ENCODE data around the gene TPPP.
"Not testable (repeated sequence)": the region's sequence is repeated elsewhere in the genome, so short reads cannot be mapped to it uniquely, and the experiment has no call there.

Gene TPPP

DNA sequence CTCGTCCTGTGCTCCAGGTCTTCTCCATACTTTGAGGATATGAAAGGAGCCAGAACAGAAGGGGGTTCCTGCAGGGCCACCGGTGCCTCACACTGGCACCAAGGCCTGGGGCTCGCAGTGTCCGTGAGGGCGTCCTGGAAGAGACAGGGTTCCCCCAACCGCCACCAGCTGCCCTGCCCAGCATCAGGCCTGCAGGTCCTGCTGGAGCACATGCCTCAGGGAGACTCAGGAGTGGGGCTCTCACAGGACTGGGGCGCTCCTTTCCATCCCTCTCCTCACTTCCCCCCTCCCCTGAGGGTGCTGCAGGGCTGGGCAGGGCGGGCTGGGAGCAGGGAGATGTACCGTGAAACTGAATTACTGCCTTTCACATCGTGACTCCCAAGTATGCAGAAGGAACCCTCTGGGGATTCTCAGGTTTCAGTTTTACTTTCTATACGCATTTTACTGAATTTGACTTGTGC is 49.3 kb downstream of the TPPP start:
- no peak for DNase-seq

DNA sequence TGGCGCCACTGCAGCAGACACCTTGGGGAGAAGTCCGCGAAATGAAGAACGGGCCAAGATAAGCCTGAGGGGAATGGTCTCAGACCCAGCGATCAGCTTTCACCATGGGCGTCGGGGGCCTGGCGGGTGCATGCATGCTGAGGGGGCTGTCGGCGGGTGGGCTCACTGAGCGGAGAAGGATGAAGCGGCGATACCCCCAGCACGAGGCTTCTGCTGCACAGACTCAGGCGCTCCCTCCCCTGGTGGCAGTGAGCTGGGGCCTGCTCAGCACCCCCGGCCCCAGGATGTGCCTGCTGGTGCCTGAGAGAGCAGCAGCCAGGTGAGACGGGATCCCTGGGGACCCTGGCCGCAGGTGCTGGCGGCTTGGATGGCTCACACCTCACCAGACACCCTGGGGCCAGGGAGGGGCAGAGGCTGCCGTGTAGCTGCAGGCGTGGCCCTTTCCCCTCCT is 49.8 kb downstream of the TPPP start:
- no peak for DNase-seq

GRCh38 chr5:642481-642880 is 50.7 kb downstream of the TPPP start:
- DNase-seq: no peak

DNA sequence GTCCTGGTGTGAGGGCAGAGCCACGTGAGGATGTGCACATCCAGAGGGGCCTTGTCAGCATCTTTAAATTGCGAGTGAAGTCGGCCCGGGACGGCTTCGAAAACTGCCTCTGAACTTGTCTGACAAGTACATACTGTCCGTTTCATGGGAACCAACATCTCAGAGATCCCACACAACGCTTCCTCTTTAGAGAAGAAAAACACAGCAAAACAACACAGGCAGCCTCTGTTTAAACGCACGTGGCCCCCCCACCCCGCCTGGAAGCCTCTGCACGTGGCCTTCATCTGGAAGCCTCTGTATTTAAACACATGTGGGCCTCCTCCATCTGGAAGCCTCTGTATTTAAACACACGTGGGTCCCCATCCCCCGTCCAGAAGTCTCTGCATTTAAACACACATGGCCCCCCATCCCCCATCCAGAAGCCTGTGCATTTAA is 51.8 kb downstream of the TPPP start:
- DNase-seq: no peak

DNA sequence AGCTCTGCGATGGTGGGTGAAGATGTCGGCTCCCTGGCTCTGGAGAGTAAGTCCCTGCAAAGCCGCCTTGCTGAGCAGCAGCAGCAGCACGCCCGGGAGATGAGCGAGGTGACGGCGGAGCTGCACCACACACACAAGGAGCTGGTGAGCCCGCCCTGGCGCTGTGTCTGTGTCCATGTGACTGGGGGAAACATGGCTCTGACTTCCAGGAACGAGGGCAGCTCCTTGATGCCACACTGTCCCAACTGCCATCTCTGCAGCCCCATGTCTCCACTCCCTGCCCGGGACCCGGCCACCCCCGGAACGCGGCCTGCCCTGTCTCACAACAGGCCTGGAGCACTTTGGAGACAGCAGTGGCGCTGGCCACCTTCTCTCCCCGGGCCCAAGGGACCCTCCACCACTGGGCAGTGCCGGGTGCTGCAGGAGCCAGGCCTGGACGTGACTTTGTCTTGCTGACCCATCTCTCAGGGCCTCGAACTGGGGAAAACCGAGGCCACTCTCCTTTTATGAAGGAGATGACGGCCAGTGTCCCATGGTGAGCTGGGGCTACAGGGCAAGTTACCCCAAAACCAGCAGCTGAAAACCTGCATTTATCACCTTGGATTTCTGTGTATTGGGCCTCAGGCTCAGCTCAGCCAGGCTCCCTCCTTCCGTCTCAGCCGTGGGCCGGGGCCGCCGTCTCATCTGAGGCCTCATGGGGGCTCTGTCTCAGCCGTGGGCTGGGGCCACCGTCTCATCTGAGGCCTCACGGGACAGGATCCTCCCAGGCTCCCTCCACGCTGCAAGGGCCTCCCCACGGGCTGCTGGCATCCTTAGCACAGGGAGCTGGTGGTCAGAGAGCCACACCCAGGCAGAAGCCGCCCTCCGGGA is 52.5 kb downstream of the TPPP start:
- DNase-seq: no peak

DNA sequence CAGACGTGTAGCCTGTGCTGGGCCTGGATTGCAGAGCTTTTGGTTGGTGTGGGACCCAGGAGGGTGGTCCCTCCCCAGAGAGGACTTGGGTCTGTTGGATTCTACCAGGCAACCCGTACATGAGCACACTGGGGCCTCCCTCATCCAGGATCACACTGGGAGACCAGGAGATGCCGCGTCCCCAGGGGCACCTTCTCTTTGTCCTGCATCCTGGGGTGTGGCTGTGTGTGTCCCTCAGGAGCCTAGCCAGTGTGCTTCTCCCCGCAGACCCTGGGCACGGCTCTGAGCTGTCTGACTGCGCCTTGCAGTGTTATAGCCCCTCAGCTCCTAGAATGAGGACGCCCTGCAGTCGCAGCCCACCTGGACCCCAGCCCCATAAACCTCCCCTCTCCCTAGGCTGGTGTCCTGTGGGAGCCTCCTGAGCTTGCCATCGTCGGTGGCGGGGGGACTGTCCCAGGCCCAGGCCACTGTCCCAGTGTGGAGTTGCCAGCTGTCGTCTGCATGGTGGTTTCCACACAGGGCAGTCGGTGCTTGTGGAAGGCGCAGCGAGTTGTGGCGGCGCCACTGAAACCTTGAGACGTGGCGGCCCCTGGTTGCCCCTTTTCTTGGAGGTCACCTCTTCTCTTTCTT is 53.5 kb downstream of the TPPP start:
- DNase-seq: no peak

DNA sequence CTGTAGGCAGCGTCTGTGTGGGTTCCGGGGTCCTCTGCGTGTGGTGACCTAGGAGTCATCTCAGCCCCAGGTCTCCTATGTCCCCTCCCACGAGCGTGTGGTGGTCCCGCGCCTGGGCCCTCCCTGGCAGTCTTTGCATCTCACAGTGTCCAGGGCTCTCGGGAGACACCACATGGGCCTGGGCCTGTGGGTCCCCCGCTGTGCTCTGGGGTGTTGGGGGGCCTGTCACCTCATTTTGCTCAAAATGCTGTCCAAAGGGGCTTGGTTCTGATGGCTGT is 54.0 kb downstream of the TPPP start:
- DNase-seq: no peak

- no peak for DNase-seq
These were observed 54.5 kb downstream of the TPPP start for GRCh38 chr5:638501-639252.

GRCh38 chr5:637581-638450 is 55.3 kb downstream of the TPPP start:
- no peak for DNase-seq

DNA sequence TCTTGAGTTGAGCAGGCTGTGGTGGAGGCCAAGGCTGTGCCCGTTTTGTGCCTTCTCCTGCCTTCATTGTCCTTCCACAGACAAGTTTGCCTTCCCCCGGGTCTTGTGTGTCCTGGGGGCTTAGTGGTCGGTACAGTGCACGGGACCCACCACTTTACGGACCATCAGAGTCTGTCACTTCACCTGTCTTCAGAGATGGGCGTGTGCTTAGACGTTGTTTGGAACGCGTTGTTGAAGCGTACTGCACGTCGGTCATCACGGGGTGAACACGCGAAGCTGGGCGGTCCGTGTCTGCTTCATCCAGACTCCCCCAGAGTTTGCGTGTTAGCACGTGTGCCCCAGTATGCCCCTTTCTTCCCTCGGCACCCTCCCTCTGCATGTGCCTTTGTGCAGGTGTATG is 56.2 kb downstream of the TPPP start:
- DNase-seq: no peak

DNA sequence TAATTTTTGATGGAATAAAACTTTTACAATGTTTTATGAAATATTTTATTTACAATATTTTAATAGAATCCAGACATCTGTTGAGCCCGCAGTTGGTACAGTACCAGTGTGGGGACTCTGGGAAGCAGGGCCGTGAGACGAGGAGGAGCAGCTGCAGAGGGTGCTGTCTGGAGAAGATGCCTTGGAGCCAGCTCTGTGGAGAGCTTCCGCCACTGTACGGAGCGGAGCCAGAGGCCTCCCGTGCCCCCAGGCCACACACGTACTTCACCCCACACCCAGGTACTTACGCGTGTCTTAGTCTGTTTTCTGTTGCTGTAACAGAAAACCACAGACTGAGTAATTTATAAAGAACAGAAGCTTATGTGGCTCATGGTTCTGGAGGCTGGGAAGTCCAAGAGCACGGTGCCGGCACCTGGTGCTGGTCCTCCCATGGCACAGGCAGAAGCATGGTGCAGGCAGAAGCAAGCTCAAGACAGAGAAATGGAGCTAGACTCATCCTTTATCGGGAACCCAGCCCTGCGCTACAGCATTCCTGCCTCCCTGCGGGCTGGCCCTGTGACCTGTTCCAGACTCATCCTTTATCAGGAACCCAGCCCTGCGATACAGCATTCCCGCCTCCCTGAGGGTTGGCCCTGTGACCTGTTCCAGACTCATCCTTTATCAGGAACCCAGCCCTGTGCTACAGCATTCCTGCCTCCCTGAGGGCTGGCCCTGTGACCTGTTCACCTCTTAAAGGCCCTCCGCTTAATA is 57.7 kb downstream of the TPPP start:
- no peak for DNase-seq

DNA sequence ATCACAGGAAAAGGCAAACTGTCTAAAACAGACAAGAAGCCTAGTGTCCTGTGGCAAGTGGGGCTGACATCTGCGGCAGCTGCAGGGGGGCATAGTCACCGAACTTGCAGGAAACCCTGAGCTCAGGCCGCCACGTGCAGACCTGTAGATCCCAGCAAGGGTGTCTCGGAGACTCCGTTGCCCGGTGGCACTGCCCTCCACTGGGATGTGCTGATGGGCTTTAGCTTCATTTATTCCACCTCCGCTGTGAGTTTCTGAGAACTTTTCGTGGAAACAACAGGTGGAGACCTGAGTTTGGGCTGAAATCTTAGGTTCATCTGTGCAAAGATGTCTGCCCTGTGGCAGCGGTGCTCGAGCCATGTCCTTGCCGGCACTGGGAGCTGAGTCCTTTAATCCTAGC is 59.0 kb downstream of the TPPP start:
- DNase-seq: no peak

DNA sequence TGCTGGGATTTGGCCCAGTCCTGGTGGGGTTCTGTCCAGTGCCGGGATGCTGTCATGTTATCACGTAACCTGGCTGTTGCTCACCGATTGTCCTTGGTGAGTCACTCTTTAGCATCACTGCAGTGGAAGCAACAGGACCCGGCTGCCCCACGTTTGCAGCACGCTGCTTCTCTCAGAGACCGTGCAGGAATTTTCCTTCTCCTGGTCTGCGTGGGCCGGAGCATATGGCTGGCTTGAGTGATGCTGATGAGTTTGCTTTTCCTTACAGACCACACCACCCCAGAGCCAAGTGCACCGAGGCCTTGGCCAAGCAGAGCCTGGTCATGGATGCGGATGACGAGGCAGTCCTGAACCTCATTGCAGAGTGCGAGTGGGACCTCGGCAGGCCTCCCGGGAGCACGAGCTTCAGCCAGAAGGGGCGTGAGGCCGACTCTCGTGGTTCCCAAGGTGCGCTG is 59.6 kb downstream of the TPPP start:
- no peak for DNase-seq

DNA sequence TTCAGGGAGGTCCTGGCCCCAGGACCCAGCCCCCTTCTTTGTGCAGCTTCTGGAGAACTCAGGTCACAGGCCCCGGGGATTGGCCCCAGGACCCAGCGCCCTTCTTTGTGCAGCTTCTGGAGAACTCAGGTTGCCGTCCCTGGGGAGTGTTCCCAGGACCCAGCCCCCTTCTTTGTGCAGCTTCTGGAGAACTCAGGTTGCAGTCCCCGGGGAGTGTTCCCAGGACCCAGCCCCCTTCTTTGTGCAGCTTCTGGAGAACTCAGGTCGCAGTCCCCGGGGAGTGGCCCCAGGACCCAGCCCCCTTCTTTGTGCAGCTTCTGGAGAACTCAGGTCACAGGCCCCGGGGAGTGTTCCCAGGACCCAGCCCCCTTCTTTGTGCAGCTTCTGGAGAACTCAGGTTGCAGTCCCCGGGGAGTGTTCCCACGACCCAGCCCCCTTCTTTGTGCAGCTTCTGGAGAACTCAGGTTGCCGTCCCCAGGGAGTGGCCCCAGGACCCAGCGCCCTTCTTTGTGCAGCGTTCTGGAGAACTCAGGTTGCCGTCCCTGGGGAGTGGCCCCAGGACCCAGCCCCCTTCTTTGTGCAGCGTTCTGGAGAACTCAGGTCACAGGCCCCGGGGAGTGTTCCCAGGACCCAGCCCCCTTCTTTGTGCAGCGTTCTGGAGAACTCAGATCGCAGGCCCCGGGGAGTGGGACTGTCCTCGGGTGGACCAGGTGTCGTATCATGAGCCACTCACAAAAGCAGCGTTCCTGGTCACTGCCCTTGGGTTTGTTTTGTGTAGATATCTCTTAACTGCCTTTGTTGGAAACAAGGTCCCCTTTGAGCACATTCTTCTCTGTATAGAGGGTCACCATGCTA is 64.6 kb downstream of the TPPP start:
- DNase-seq: not testable (repeated sequence)

DNA sequence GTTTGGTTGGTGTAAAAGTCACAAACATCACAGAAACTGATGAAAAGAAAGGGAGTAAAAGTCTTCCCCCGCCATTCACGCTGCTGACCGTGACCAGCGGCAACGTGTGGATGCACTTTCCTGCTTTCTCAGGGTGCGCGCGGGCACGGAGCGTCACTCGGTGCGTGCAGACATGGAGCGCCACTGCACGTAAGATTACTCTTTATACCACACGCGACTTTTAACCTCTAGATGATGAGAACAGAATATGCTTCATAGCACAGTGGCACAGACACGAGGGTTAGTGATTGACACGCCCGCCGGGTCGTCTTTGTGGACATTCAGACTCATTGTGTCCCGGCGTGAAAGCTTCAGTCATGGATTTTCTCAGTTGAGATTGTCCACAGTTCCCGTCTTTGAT is 65.3 kb downstream of the TPPP start:
- DNase-seq: no peak

DNA sequence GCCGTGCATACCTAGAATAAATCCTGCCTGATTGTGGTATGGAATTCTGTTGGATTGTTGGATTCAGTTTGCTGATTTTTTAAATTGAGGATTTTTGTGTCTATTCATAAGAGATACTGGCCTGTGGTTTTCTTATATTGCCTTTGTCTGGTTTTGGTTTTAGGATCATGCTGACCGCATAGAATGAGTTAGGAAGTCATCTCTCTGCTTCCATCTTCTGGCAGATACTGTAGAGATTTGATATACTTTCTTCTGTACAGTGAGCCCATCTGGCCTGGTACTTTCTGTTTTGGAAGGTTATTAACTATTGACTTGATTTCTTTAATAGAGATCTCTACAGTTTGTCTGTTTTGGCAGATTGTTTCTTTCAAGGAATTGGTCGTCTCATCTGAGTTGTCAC is 66.3 kb downstream of the TPPP start:
- no peak for DNase-seq

DNA sequence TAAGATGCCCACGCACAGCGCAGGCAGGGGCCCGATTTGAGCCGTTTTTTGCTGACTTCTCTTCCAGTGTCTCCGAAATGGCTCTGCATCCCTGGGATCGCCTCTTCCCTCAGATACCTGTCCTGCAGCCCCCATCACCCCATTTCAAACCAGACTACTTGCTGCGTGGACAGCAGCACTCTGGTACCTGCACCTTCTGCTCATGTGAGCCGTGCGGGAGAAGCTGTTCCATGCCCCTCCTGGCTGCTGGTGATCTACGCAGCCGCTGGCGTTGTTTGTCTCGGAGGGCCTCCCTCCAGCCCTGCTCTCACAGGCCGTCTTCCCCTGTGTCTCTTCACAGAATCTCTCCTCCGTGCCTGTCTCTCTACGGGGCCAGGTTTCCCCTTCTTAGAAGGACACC is 67.6 kb downstream of the TPPP start:
- DNase-seq: no peak

- DNase-seq: no peak
These were observed 68.3 kb downstream of the TPPP start for GRCh38 chr5:624951-625230.

DNA sequence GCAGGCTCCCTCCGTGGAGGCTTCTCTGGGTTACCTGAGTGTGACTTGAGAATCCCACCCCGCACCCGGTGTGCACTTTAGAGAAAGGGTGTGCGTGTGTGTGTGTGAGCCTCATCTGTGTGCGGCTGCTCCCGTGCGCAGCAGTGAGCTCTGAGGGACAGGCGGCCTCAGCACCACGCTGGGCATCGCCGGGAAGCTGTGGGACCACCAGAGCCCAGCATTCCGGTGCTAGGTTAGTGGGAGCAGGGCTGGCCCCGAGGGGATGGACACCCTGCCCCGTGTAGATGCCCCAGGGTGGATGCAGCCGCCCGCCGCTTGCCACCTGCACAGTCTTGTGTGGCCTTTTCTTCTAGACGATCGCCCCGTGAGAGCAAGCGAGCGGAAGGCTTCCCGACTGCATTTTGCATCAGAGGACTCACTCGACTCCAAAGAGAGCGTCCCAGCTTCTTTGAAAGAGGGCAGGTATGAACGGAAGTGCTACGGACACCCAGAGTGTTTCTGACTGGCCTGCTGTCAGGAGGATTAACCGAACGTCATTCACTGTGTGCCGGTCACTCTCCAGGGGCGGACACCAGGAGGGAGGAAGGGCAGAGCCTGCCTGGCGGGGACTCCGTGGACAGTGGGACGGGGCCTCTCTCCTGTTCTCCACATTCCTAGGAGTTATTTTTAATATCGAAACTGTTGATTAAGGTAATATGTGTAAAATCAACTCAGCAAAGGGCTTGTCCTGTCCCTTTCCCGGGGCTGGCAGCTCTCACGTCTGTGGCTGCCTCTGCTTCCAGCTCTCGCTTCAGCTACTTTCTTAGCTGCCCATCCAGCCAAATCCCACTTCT is 68.8 kb downstream of the TPPP start:
- DNase-seq: no peak

DNA sequence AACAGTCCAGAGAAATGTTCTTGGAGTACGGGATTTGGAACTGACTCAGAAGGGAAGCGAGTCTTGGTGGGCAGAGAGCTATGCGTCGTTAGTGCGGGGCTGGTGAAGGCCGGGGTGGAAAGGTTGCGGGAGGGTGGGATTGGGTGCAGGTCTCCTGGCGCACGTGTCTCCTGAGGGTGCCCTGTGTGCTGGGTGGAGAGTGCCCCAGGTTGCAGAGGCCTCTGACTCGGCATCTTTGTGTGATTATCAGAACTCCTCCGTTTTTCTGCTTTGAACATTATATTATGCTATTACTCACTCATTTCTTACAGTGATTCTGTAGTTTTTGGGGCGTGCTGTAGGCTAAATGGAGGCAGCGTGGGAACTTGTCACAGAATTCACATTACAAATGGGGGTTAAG is 69.6 kb downstream of the TPPP start:
- DNase-seq: no peak
